Liver (tissue), 9 donors: ENCODE measurements around the gene BNC2. TPM values are rescaled to one million over a fixed set of nuclear protein-coding genes. Genes with fewer than 3 reads are reported as not detected.

ENCODE experiments used
- DNase-seq: peaks from one replicate; pipeline ENCODE4 v3.0.0-alpha.2; 2017; ENCODE audit warnings: low spot score
- H3K27ac ChIP-seq, 2 donors: one replicate each; pipeline ENCODE4 v1.7.0; 2013; ENCODE audit warnings: inconsistent platforms in 2 of 2, low read length in 2 of 2, control low read depth in 1 of 2, low read depth in 1 of 2, mild to moderate bottlenecking in 1 of 2
- H3K27me3 ChIP-seq, 4 donors: one replicate each; pipeline versions ENCODE4 v1.6.1 to v1.7.0; 2013; ENCODE audit warnings: low read length in 3 of 4, inconsistent platforms in 1 of 4, mild to moderate bottlenecking in 1 of 4, moderate library complexity in 1 of 4; ENCODE audit not compliant: control insufficient read depth in 4 of 4, insufficient read depth in 4 of 4
- H3K36me3 ChIP-seq, 4 donors: one replicate each; pipeline versions ENCODE4 v1.6.1 to v1.7.0; 2013; ENCODE audit warnings: low read length in 3 of 4, mild to moderate bottlenecking in 3 of 4, low read depth in 1 of 4, moderate library complexity in 1 of 4; ENCODE audit not compliant: control insufficient read depth in 4 of 4, insufficient read depth in 3 of 4
- H3K4me1 ChIP-seq, 4 donors: one replicate each; pipeline versions ENCODE4 v1.6.1 to v1.7.0; 2013; ENCODE audit warnings: low read length in 3 of 4, mild to moderate bottlenecking in 3 of 4, moderate library complexity in 1 of 4; ENCODE audit not compliant: control insufficient read depth in 4 of 4, insufficient read depth in 4 of 4
- H3K4me3 ChIP-seq, 3 donors: one replicate each; pipeline versions ENCODE4 v1.6.1 to v1.7.0; 2013; ENCODE audit warnings: low read length in 3 of 3, control low read depth in 1 of 3, low read depth in 1 of 3, mild to moderate bottlenecking in 1 of 3
- H3K9ac ChIP-seq, 2 donors: one replicate each; pipeline ENCODE4 v1.7.0; 2013; ENCODE audit warnings: low read length in 2 of 2, mild to moderate bottlenecking in 2 of 2, moderate library complexity in 2 of 2, control low read depth in 1 of 2, low read depth in 1 of 2
- H3K9me3 ChIP-seq, 4 donors: one replicate each; pipeline versions ENCODE4 v1.6.1 to v1.7.0; 2013; ENCODE audit warnings: low read length in 3 of 4; ENCODE audit not compliant: control insufficient read depth in 4 of 4
- ATF3 ChIP-seq: IDR thresholded peaks from 2 replicates; pipeline ENCODE4 v1.6.1; 2016; ENCODE audit warnings: antibody characterized with exemption
- CTCF ChIP-seq: fragments of 150-350 bp; IDR thresholded peaks from 2 replicates; pipeline ENCODE4 v1.5.1; 2017; ENCODE audit warnings: improper control_type of control experiment, low read depth, low read length; ENCODE audit not compliant: missing input control
- EGR1 ChIP-seq, 2 donors: IDR thresholded peaks; 2 replicates each; pipeline ENCODE4 v1.6.1; 2016 to 2018; ENCODE audit warnings: antibody characterized with exemption in 2 of 2, low read depth in 2 of 2
- GABPA ChIP-seq, 2 donors: IDR thresholded peaks in 1 of 2; conservative IDR thresholded peaks in 1 of 2; 2 replicates each; pipeline ENCODE4 v1.6.1; 2016; ENCODE audit warnings: antibody characterized with exemption in 2 of 2, mild to moderate bottlenecking in 1 of 2, moderate library complexity in 1 of 2
- HNF4A ChIP-seq, 2 donors: conservative IDR thresholded peaks; 2 replicates each; pipeline ENCODE4 v1.6.1; 2016; ENCODE audit warnings: antibody characterized with exemption in 2 of 2, mild to moderate bottlenecking in 2 of 2
- HNF4G ChIP-seq: IDR thresholded peaks from 2 replicates; pipeline ENCODE4 v1.6.1; 2016; ENCODE audit warnings: antibody characterized with exemption
- JUND ChIP-seq, 2 donors: IDR thresholded peaks; 2 replicates each; pipeline ENCODE4 v1.6.1; 2016; ENCODE audit warnings: antibody characterized with exemption in 2 of 2
- NR2F2 ChIP-seq: IDR thresholded peaks from 2 replicates; pipeline ENCODE4 v1.6.1; 2016; ENCODE audit warnings: antibody characterized with exemption
- RAD21 ChIP-seq, 2 donors: IDR thresholded peaks; 2 replicates each; pipeline ENCODE4 v1.6.1; 2016; ENCODE audit warnings: antibody characterized with exemption in 2 of 2, mild to moderate bottlenecking in 2 of 2
- RXRA ChIP-seq, 2 donors: IDR thresholded peaks; 2 replicates each; pipeline ENCODE4 v1.6.1; 2017 to 2018; ENCODE audit warnings: antibody characterized with exemption in 2 of 2, mild to moderate bottlenecking in 1 of 2
- SP1 ChIP-seq: IDR thresholded peaks from 2 replicates; pipeline ENCODE4 v1.6.1; 2018; ENCODE audit warnings: antibody characterized with exemption, mild to moderate bottlenecking
- TAF1 ChIP-seq: conservative IDR thresholded peaks from 2 replicates; pipeline ENCODE4 v1.6.1; 2016; ENCODE audit warnings: antibody characterized with exemption, mild to moderate bottlenecking
- YY1 ChIP-seq: IDR thresholded peaks from 2 replicates; pipeline ENCODE4 v1.6.1; 2016; ENCODE audit warnings: antibody characterized with exemption, mild to moderate bottlenecking
- ZBTB33 ChIP-seq: IDR thresholded peaks from 2 replicates; pipeline ENCODE4 v1.6.1; 2016; ENCODE audit warnings: antibody characterized with exemption
- WGBS: extraction: QIAGEN DNeasy Blood & Tissue Kit; methylation state at CpG from one replicate; pipeline ENCODE4 v1.1.7; 2013; 5-methylcytosine and 5-hydroxymethylcytosine counted together
- polyA plus RNA-seq, 2 donors: library from polyadenylated mRNA; stranded (reverse) in 1 of 2; unstranded in 1 of 2; fragments of 200-250 nt in 1 of 2; fragments of >200 nt in 1 of 2; fragmentation: Nextera tagmentation in 1 of 2; extraction: Ambion mirVana in 1 of 2; gene quantifications; one replicate each; pipeline versions ENCODE4 v1.2.1 to v1.2.3, GENCODE V29; 2013 to 2015
- total RNA-seq, 2 donors: library from RNA; depleted of rRNA; stranded (reverse); fragments of >200 nt; gene quantifications; one replicate each; pipeline ENCODE4 v1.2.3, GENCODE V29; 2014
- TF ChIP-seq, protein P1 (sequence below): IDR thresholded peaks from 2 replicates; pipeline ENCODE4 v1.6.1; 2016; ENCODE audit warnings: antibody characterized with exemption, mild to moderate bottlenecking
- TF ChIP-seq, protein P2 (sequence below): IDR thresholded peaks from 2 replicates; pipeline ENCODE4 v1.6.1; 2016; ENCODE audit warnings: antibody characterized with exemption
- donor health status: healthy.
- donor health status: healthy.
- donor health status: healthy.
- donor health status: healthy.
- donor health status: healthy.

BNC2 gene
- total and polyA plus RNA-seq, 4 donors, result 0.07 to 0.67 (median 0.08) TPM

GRCh38 chr9:16817002-16817401, 53.5 kb downstream of the BNC2 start:
- DNase-seq, result no peak
- Histone ChIP-seq H3K9me3 (no peaks in the 10 kb centered on the region), H3K27ac (no peak overlapping the region), H3K4me3 (no peak overlapping the region), H3K27me3 (no peaks in the 10 kb centered on the region), H3K36me3 (no peaks in the 10 kb centered on the region), H3K9ac (no peak overlapping the region), H3K4me1 (no peaks in the 10 kb centered on the region)
- TF ChIP-seq HNF4G (no peak), GABPA (IDR thresholded peaks at IDR 0.05 in 1 of 2, conservative IDR thresholded peaks at IDR 0.05 in 1 of 2) (no peak), NR2F2 (no peak), JUND (IDR thresholded peaks at IDR 0.05) (no peak), HNF4A (conservative IDR thresholded peaks at IDR 0.05) (no peak), CTCF (no peak), SP1 (no peak), TAF1 (no peak), EGR1 (IDR thresholded peaks at IDR 0.05; ENCODE audit: low read depth in 2 of 2) (no peak), ZBTB33 (no peak), YY1 (no peak)
- TF ChIP-seq, protein P1, sequence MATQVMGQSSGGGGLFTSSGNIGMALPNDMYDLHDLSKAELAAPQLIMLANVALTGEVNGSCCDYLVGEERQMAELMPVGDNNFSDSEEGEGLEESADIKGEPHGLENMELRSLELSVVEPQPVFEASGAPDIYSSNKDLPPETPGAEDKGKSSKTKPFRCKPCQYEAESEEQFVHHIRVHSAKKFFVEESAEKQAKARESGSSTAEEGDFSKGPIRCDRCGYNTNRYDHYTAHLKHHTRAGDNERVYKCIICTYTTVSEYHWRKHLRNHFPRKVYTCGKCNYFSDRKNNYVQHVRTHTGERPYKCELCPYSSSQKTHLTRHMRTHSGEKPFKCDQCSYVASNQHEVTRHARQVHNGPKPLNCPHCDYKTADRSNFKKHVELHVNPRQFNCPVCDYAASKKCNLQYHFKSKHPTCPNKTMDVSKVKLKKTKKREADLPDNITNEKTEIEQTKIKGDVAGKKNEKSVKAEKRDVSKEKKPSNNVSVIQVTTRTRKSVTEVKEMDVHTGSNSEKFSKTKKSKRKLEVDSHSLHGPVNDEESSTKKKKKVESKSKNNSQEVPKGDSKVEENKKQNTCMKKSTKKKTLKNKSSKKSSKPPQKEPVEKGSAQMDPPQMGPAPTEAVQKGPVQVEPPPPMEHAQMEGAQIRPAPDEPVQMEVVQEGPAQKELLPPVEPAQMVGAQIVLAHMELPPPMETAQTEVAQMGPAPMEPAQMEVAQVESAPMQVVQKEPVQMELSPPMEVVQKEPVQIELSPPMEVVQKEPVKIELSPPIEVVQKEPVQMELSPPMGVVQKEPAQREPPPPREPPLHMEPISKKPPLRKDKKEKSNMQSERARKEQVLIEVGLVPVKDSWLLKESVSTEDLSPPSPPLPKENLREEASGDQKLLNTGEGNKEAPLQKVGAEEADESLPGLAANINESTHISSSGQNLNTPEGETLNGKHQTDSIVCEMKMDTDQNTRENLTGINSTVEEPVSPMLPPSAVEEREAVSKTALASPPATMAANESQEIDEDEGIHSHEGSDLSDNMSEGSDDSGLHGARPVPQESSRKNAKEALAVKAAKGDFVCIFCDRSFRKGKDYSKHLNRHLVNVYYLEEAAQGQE, result no peak
- WGBS, result 94% methylated on average over 2 of the region's 2 CpGs

- Histone ChIP-seq H3K36me3 (no peaks in the 10 kb centered on the region), H3K4me3 (no peak overlapping the region), H3K9ac (no peak overlapping the region), H3K27me3 (peaks cover 0 to 2% (median 0%) of the 10 kb centered on the region in 4 donors), H3K9me3 (no peaks in the 10 kb centered on the region), H3K4me1 (no peaks in the 10 kb centered on the region), H3K27ac (no peak overlapping the region)
- WGBS, result 69% methylated on average over 4 of the region's 4 CpGs
- no peak for DNase-seq
- no peak for TF ChIP-seq RXRA (IDR thresholded peaks at IDR 0.05)
- TF ChIP-seq ATF3, result no peak
- TF ChIP-seq RAD21 (IDR thresholded peaks at IDR 0.05), result no peak
- TF ChIP-seq, protein P2, sequence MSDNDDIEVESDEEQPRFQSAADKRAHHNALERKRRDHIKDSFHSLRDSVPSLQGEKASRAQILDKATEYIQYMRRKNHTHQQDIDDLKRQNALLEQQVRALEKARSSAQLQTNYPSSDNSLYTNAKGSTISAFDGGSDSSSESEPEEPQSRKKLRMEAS, result no peak
- no peak for TF ChIP-seq HNF4G
- no peak for TF ChIP-seq ZBTB33
- TF ChIP-seq, protein P1, result no peak
- no peak for TF ChIP-seq TAF1
- no peak for TF ChIP-seq CTCF
Measured at GRCh38 chr9:16816011-16816410, 54.5 kb downstream of the BNC2 start.
